Skeletal muscle tissue (tissue), 4 donors: ENCODE results near the gene SMG7. TPM values are rescaled to one million over a fixed set of nuclear protein-coding genes. Genes with fewer than 3 reads are reported as not detected.

Experiments
- H3K27ac ChIP-seq: one replicate; pipeline ENCODE4 v1.7.0; 2013; ENCODE audit warnings: mild to moderate bottlenecking, low read depth, low read length, inconsistent platforms
- H3K27me3 ChIP-seq, 3 donors: one replicate each; pipeline ENCODE4 v1.7.0; 2013; ENCODE audit warnings: low read length in 3 of 3; ENCODE audit not compliant: control insufficient read depth in 3 of 3, insufficient read depth in 3 of 3
- H3K36me3 ChIP-seq, 3 donors: one replicate each; pipeline ENCODE4 v1.7.0; 2013; ENCODE audit warnings: low read length in 3 of 3; ENCODE audit not compliant: control insufficient read depth in 3 of 3, insufficient read depth in 3 of 3
- H3K4me1 ChIP-seq, 3 donors: one replicate each; pipeline ENCODE4 v1.7.0; 2013; ENCODE audit warnings: low read length in 3 of 3, mild to moderate bottlenecking in 3 of 3; ENCODE audit not compliant: control insufficient read depth in 3 of 3, insufficient read depth in 3 of 3
- H3K4me3 ChIP-seq, 3 donors: one replicate each; pipeline ENCODE4 v1.7.0; 2013; ENCODE audit warnings: low read length in 3 of 3
- H3K9ac ChIP-seq, 3 donors: one replicate each; pipeline ENCODE4 v1.7.0; 2013; ENCODE audit warnings: low read length in 3 of 3, mild to moderate bottlenecking in 3 of 3, moderate library complexity in 2 of 3, low read depth in 1 of 3
- H3K9me3 ChIP-seq, 3 donors: one replicate each; pipeline ENCODE4 v1.7.0; 2013; ENCODE audit warnings: low read length in 3 of 3; ENCODE audit not compliant: control insufficient read depth in 3 of 3
- total RNA-seq: library from RNA; depleted of rRNA; stranded (reverse); fragments of >200 nt; gene quantifications from one replicate; pipeline ENCODE4 v1.2.3, GENCODE V29; 2014
- donor health status: Osteomylitis.

SMG7 gene
- total RNA-seq, 1 donor from 2014 or later = 9.4 TPM

GRCh38 chr1:183569141-183569540 is 96.8 kb downstream of the SMG7 start:
- H3K4me3 ChIP-seq = no peak overlapping the region
- no peaks in the 10 kb centered on the region for H3K36me3 ChIP-seq
- H3K9me3 ChIP-seq = no peaks in the 10 kb centered on the region
- peaks cover 6 to 13% (median 8%) of the 10 kb centered on the region in 3 donors for H3K4me1 ChIP-seq
- peak overlapping the region; percentile 60 for H3K27ac ChIP-seq
- H3K9ac ChIP-seq = no peak overlapping the region
- H3K27me3 ChIP-seq = peaks cover 0 to 6% (median 3%) of the 10 kb centered on the region in 3 donors

- Histone ChIP-seq H3K27me3 (peaks cover 0 to 6% (median 1%) of the 10 kb centered on the region in 3 donors), H3K4me3 (no peak overlapping the region), H3K4me1 (peaks cover 6 to 13% (median 8%) of the 10 kb centered on the region in 3 donors), H3K27ac (no peak overlapping the region), H3K9me3 (no peaks in the 10 kb centered on the region), H3K9ac (no peak overlapping the region), H3K36me3 (no peaks in the 10 kb centered on the region)
Observed at GRCh38 chr1:183569801-183570200, 97.5 kb downstream of the SMG7 start.

GRCh38 chr1:183570451-183570850 is 98.2 kb downstream of the SMG7 start:
- H3K4me1 ChIP-seq = peaks cover 6 to 13% (median 8%) of the 10 kb centered on the region in 3 donors
- no peaks in the 10 kb centered on the region for H3K36me3 ChIP-seq
- no peaks in the 10 kb centered on the region for H3K9me3 ChIP-seq
- peaks cover 0 to 2% (median 0%) of the 10 kb centered on the region in 3 donors for H3K27me3 ChIP-seq
- no peak overlapping the region for H3K4me3 ChIP-seq
- no peak overlapping the region for H3K9ac ChIP-seq
- no peak overlapping the region for H3K27ac ChIP-seq

GRCh38 chr1:183571678-183572268 is 99.5 kb downstream of the SMG7 start:
- Histone ChIP-seq H3K9me3 (no peaks in the 10 kb centered on the region), H3K4me3 (no peak overlapping the region), H3K27me3 (no peaks in the 10 kb centered on the region), H3K36me3 (no peaks in the 10 kb centered on the region), H3K4me1 (peaks cover 9 to 13% (median 10%) of the 10 kb centered on the region in 3 donors), H3K9ac (no peak overlapping the region), H3K27ac (no peak overlapping the region)

- Histone ChIP-seq H3K9ac (no peak overlapping the region), H3K27me3 (no peaks in the 10 kb centered on the region), H3K27ac (no peak overlapping the region), H3K36me3 (no peaks in the 10 kb centered on the region), H3K4me1 (peaks cover 2 to 13% (median 3%) of the 10 kb centered on the region in 3 donors), H3K4me3 (no peak overlapping the region), H3K9me3 (no peaks in the 10 kb centered on the region)
Observed at GRCh38 chr1:183572721-183573120, 100.4 kb downstream of the SMG7 start.

GRCh38 chr1:183575606-183576005 is 103.3 kb downstream of the SMG7 start:
- Histone ChIP-seq H3K36me3 (no peaks in the 10 kb centered on the region), H3K4me1 (peaks cover 4 to 15% (median 11%) of the 10 kb centered on the region in 3 donors), H3K4me3 (no peak overlapping the region)

GRCh38 chr1:183576537-183576936 is 104.2 kb downstream of the SMG7 start:
- Histone ChIP-seq H3K4me3 (no peak overlapping the region), H3K9ac (no peak overlapping the region), H3K9me3 (no peaks in the 10 kb centered on the region), H3K4me1 (peaks cover 4 to 15% (median 11%) of the 10 kb centered on the region in 3 donors), H3K36me3 (no peaks in the 10 kb centered on the region), H3K27me3 (no peaks in the 10 kb centered on the region), H3K27ac (peak overlapping the region; percentile 37)

More at GRCh38 chr1:183575606-183576005, 103.3 kb downstream of the SMG7 start:
- Histone ChIP-seq H3K9me3 (no peaks in the 10 kb centered on the region), H3K27ac (peak overlapping the region; percentile 37), H3K9ac (no peak overlapping the region), H3K27me3 (no peaks in the 10 kb centered on the region)

- no peaks in the 10 kb centered on the region for H3K36me3 ChIP-seq
- no peaks in the 10 kb centered on the region for H3K27me3 ChIP-seq
- peak overlapping the region; percentile 62 for H3K27ac ChIP-seq
- no peaks in the 10 kb centered on the region for H3K9me3 ChIP-seq
- no peak overlapping the region for H3K4me3 ChIP-seq
- no peak overlapping the region for H3K9ac ChIP-seq
- peaks cover 4 to 15% (median 11%) of the 10 kb centered on the region in 3 donors for H3K4me1 ChIP-seq
Observed at GRCh38 chr1:183577897-183578465, 105.7 kb downstream of the SMG7 start.

GRCh38 chr1:183578856-183579255 is 106.6 kb downstream of the SMG7 start:
- Histone ChIP-seq H3K27me3 (no peaks in the 10 kb centered on the region), H3K36me3 (no peaks in the 10 kb centered on the region), H3K9me3 (no peaks in the 10 kb centered on the region), H3K4me1 (peaks cover 4 to 15% (median 11%) of the 10 kb centered on the region in 3 donors), H3K4me3 (no peak overlapping the region), H3K27ac (no peak overlapping the region), H3K9ac (no peak overlapping the region)

- H3K4me1 ChIP-seq = peaks cover 4 to 15% (median 11%) of the 10 kb centered on the region in 3 donors
- H3K27ac ChIP-seq = peak overlapping the region; percentile 31
- H3K9ac ChIP-seq = no peak overlapping the region
- H3K9me3 ChIP-seq = no peaks in the 10 kb centered on the region
- no peak overlapping the region for H3K4me3 ChIP-seq
- H3K27me3 ChIP-seq = no peaks in the 10 kb centered on the region
- no peaks in the 10 kb centered on the region for H3K36me3 ChIP-seq
Observed at GRCh38 chr1:183580281-183580682, 108.0 kb downstream of the SMG7 start.
